ENCODE measurements around the gene GINS1. TPM values are rescaled to one million over a fixed set of nuclear protein-coding genes. Genes with fewer than 3 reads are reported as not detected.

GINS1 gene
- total RNA-seq, 2 donors from 2014 or later = 2.2 to 6.0 TPM

- Histone ChIP-seq H3K27ac (no peak overlapping the region), H3K36me3 (no peaks in the 10 kb centered on the region), H3K9me3 (no peaks in the 10 kb centered on the region), H3K4me1 (replicated peaks) (no peaks in the 10 kb centered on the region), H3K4me3 (no peak overlapping the region), H3K27me3 (replicated peaks; ENCODE audit: insufficient read depth) (no peaks in the 10 kb centered on the region)
- intact Hi-C loops (cut with DNase I) = no loop called here
- WGBS = 88% methylated on average over 4 of the region's 4 CpGs
- no peak for DNase-seq (ENCODE audit: low spot score)
- TF ChIP-seq, protein P1, sequence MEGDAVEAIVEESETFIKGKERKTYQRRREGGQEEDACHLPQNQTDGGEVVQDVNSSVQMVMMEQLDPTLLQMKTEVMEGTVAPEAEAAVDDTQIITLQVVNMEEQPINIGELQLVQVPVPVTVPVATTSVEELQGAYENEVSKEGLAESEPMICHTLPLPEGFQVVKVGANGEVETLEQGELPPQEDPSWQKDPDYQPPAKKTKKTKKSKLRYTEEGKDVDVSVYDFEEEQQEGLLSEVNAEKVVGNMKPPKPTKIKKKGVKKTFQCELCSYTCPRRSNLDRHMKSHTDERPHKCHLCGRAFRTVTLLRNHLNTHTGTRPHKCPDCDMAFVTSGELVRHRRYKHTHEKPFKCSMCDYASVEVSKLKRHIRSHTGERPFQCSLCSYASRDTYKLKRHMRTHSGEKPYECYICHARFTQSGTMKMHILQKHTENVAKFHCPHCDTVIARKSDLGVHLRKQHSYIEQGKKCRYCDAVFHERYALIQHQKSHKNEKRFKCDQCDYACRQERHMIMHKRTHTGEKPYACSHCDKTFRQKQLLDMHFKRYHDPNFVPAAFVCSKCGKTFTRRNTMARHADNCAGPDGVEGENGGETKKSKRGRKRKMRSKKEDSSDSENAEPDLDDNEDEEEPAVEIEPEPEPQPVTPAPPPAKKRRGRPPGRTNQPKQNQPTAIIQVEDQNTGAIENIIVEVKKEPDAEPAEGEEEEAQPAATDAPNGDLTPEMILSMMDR (IDR thresholded peaks at IDR 0.05) = no peak
- TF ChIP-seq POLR2A (IDR thresholded peaks at IDR 0.05) (no peak), POLR2AphosphoS5 (IDR thresholded peaks at IDR 0.05) (no peak)
Observed at GRCh38 chr20:25422032-25422431, 14.6 kb downstream of the GINS1 start.

DNA sequence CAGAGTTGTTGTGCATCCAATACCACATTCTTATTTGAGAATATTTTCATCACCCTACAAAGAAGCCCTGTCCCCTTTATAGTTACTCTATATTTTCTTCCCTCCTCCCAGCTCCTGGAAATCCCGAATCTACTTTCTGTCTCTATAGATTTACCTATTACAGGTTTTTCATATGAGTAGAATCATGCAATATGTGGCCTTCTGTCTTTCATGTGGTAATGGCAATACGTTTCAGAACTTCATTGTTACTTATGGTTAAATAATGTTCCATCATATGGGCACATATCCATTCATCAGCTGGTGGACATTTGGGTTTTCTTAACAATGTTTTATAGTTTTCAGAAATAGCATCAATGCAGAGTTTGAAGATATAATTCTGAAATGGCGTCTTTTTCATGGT, 17.1 kb downstream of the GINS1 start:
- TF ChIP-seq POLR2AphosphoS5 (IDR thresholded peaks at IDR 0.05) (no peak), POLR2A (IDR thresholded peaks at IDR 0.05) (no peak)
- intact Hi-C loops (cut with DNase I) = no loop called here
- DNase-seq (ENCODE audit: low spot score) = no peak
- no peak overlapping the region for H3K4me3 ChIP-seq
- 93% methylated on average over 3 of the region's 3 CpGs for WGBS
- H3K27ac ChIP-seq = no peak overlapping the region
- H3K9me3 ChIP-seq = no peaks in the 10 kb centered on the region
- H3K36me3 ChIP-seq = no peaks in the 10 kb centered on the region
- H3K27me3 ChIP-seq (replicated peaks; ENCODE audit: insufficient read depth) = no peaks in the 10 kb centered on the region
- H3K4me1 ChIP-seq (replicated peaks) = no peaks in the 10 kb centered on the region

- TF ChIP-seq, protein P1 (IDR thresholded peaks at IDR 0.05) = no peak
- no peak for TF ChIP-seq POLR2A (IDR thresholded peaks at IDR 0.05)
- no peak for TF ChIP-seq POLR2AphosphoS5 (IDR thresholded peaks at IDR 0.05)
- intact Hi-C loops (cut with DNase I) = no loop called here
- H3K4me1 ChIP-seq (replicated peaks) = no peaks in the 10 kb centered on the region
- WGBS = 41% methylated on average over 4 of the region's 4 CpGs
- no peak for DNase-seq (ENCODE audit: low spot score)
- no peaks in the 10 kb centered on the region for H3K36me3 ChIP-seq
- no peak overlapping the region for H3K27ac ChIP-seq
- H3K4me3 ChIP-seq = no peak overlapping the region
- no peaks in the 10 kb centered on the region for H3K27me3 ChIP-seq (replicated peaks; ENCODE audit: insufficient read depth)
- no peaks in the 10 kb centered on the region for H3K9me3 ChIP-seq
Observed at GRCh38 chr20:25437153-25437581, 29.7 kb downstream of the GINS1 start.

GRCh38 chr20:25439328-25439727, 31.9 kb downstream of the GINS1 start:
- no peak overlapping the region for H3K4me3 ChIP-seq
- DNase-seq (ENCODE audit: low spot score) = no peak
- H3K9me3 ChIP-seq = no peaks in the 10 kb centered on the region
- TF ChIP-seq, protein P1 (IDR thresholded peaks at IDR 0.05) = no peak
- TF ChIP-seq POLR2A (IDR thresholded peaks at IDR 0.05) (no peak), POLR2AphosphoS5 (IDR thresholded peaks at IDR 0.05) (no peak)
- H3K27ac ChIP-seq = no peak overlapping the region
- 69% methylated on average over 3 of the region's 3 CpGs for WGBS
- intact Hi-C loops (cut with DNase I) = no loop called here
- no peaks in the 10 kb centered on the region for H3K27me3 ChIP-seq (replicated peaks; ENCODE audit: insufficient read depth)
- H3K4me1 ChIP-seq (replicated peaks) = no peaks in the 10 kb centered on the region
- no peaks in the 10 kb centered on the region for H3K36me3 ChIP-seq

- WGBS = 97% methylated on average over 4 of the region's 4 CpGs
- TF ChIP-seq POLR2A (IDR thresholded peaks at IDR 0.05) (no peak), POLR2AphosphoS5 (IDR thresholded peaks at IDR 0.05) (no peak)
- TF ChIP-seq, protein P1 (IDR thresholded peaks at IDR 0.05) = no peak
- H3K9me3 ChIP-seq = no peaks in the 10 kb centered on the region
- intact Hi-C loops (cut with DNase I) = no loop called here
- no peaks in the 10 kb centered on the region for H3K36me3 ChIP-seq
- no peak for DNase-seq (ENCODE audit: low spot score)
- no peak overlapping the region for H3K4me3 ChIP-seq
- no peaks in the 10 kb centered on the region for H3K27me3 ChIP-seq (replicated peaks; ENCODE audit: insufficient read depth)
- no peaks in the 10 kb centered on the region for H3K4me1 ChIP-seq (replicated peaks)
- no peak overlapping the region for H3K27ac ChIP-seq
Observed at GRCh38 chr20:25444556-25444955, 37.1 kb downstream of the GINS1 start.
